SK-N-SH (cell line): ENCODE measurements around the gene ACAP3.

Experiments
- CTCF ChIP-seq: fragments of 200-600 bp; sonication (generic); IDR thresholded peaks from 2 replicates; pipeline ENCODE4 v1.6.1; 2017; ENCODE audit warnings: antibody characterized with exemption, mild to moderate bottlenecking, moderate library complexity
- EP300 ChIP-seq, 2 experiments: IDR thresholded peaks; 2 replicates each; pipeline versions ENCODE4 v1.4.0 to v1.6.1; 2012; ENCODE audit warnings: borderline replicate concordance in 1 of 2, low read depth in 1 of 2, low read length in 1 of 2
- REST ChIP-seq: IDR thresholded peaks from 2 replicates; pipeline ENCODE4 v1.6.1; 2012; ENCODE audit warnings: mild to moderate bottlenecking, low read depth, low read length, moderate library complexity

- TF ChIP-seq EP300 (IDR thresholded peaks at IDR 0.05; ENCODE audit: borderline replicate concordance in 1 of 2, low read depth in 1 of 2, low read length in 1 of 2) (no peak), CTCF (no peak), REST (no peak)
Measured at GRCh38 chr1:1315435-1315954, 7.8 kb upstream of the ACAP3 start.
